H54 (cell line): ENCODE measurements around the gene LIPG.
A peak's percentile ranks its signal among the peaks of the same experiment; 100 is the strongest.
"Not testable (repeated sequence)": the region's sequence is repeated elsewhere in the genome, so short reads cannot be mapped to it uniquely, and the experiment has no call there.

Source experiments
- DNase-seq: peaks from one replicate; pipeline ENCODE4 v3.0.0; 2011; ENCODE audit warnings: low spot score, mixed read lengths; ENCODE audit not compliant: insufficient read length
- FAIRE-seq: peaks from 3 replicates; lab custom pipeline; 2011; peaks lifted over from hg19 to GRCh38; lab: Jason Lieb, UNC
- POLR2A ChIP-seq: IDR thresholded peaks from 2 replicates; pipeline ENCODE4 v1.6.1; 2011; ENCODE audit warnings: low read depth, mild to moderate bottlenecking, low read length

Gene LIPG

GRCh38 chr18:49561289-49562193, at the start of gene LIPG:
Gene LIPG, plus strand, starts transcription at chr18:49562057. Its CDS starts 252 bp downstream, at chr18:49562309.
- DNase-seq (no peak), FAIRE-seq (no peak)
- TF ChIP-seq POLR2A, result peak; percentile 26; the same call in 1 of the 2 replicates

GRCh38 chr18:49512876-49513275, 49.0 kb upstream of the LIPG start:
- not testable (repeated sequence) for DNase-seq, FAIRE-seq

- DNase-seq, result no peak
- FAIRE-seq, result no peak
- no peak for TF ChIP-seq POLR2A
Measured at GRCh38 chr18:49514577-49514976, 47.3 kb upstream of the LIPG start.

- DNase-seq, FAIRE-seq: not testable (repeated sequence)
Measured at GRCh38 chr18:49515003-49515402, 46.9 kb upstream of the LIPG start.

GRCh38 chr18:49515516-49515915, 46.3 kb upstream of the LIPG start:
- TF ChIP-seq POLR2A, result no peak
- DNase-seq, result no peak
- no peak for FAIRE-seq

- DNase-seq (no peak), FAIRE-seq (no peak)
- TF ChIP-seq POLR2A, result no peak
Measured at GRCh38 chr18:49517483-49517882, 44.4 kb upstream of the LIPG start.

GRCh38 chr18:49519101-49519971, 42.5 kb upstream of the LIPG start:
- FAIRE-seq, result no peak
- DNase-seq, result no peak
- no peak for TF ChIP-seq POLR2A

- TF ChIP-seq POLR2A, result no peak
- DNase-seq (no peak), FAIRE-seq (no peak)
Measured at GRCh38 chr18:49520661-49521145, 41.2 kb upstream of the LIPG start.

GRCh38 chr18:49521216-49521835, 40.5 kb upstream of the LIPG start:
- TF ChIP-seq POLR2A, result no peak
- no peak for DNase-seq
- FAIRE-seq, result no peak

- FAIRE-seq, DNase-seq: not testable (repeated sequence)
Measured at GRCh38 chr18:49523580-49524093, 38.2 kb upstream of the LIPG start.

- TF ChIP-seq POLR2A, result no peak
- no peak for FAIRE-seq
- DNase-seq, result no peak
Measured at GRCh38 chr18:49524349-49524748, 37.5 kb upstream of the LIPG start.

- FAIRE-seq, result no peak
- TF ChIP-seq POLR2A, result no peak
- no peak for DNase-seq
Measured at GRCh38 chr18:49524951-49525350, 36.9 kb upstream of the LIPG start.

- TF ChIP-seq POLR2A, result no peak
- FAIRE-seq, result no peak
Measured at GRCh38 chr18:49525981-49526380, 35.9 kb upstream of the LIPG start.

More at GRCh38 chr18:49525981-49526380, 35.9 kb upstream of the LIPG start:
- no peak for DNase-seq
